Neural progenitor cell (in vitro differentiated cells): ENCODE measurements around the gene GKN1.

Experiments
- CTCF ChIP-seq: fragments of 200-600 bp; sonication (generic); IDR thresholded peaks from 2 replicates; pipeline ENCODE4 v1.5.1; 2017; ENCODE audit warnings: antibody characterized with exemption, mild to moderate bottlenecking
- EZH2 ChIP-seq: fragments of 200-600 bp; sonication (generic); IDR thresholded peaks from 2 replicates; pipeline ENCODE4 v1.6.1; 2017; ENCODE audit warnings: antibody characterized with exemption, mild to moderate bottlenecking, moderate library complexity

DNA sequence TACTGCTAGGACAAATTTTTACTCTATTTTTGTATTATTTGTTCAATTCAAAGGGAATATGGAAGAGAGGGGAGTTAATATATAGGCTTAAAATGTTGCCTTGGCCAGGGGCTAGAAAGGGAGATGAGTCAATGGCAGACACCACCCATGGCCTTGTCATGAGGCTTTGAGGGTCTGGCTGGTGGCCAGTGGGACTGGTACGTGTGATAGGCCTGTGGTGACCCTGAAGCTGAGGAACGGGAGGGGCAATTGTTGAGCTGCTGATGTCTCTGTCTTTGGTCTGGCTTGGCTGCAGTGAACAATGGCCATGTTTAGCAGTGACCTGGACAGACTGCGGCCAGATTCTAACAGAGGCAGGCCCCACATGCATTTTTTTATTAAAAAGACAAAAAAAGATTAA, 18.5 kb downstream of the GKN1 start:
- TF ChIP-seq CTCF (no peak), EZH2 (no peak)
